ENCODE results near the gene SLC13A2.
"Not testable (repeated sequence)": the region's sequence is repeated elsewhere in the genome, so short reads cannot be mapped to it uniquely, and the experiment has no call there.

The SLC13A2 gene

DNA sequence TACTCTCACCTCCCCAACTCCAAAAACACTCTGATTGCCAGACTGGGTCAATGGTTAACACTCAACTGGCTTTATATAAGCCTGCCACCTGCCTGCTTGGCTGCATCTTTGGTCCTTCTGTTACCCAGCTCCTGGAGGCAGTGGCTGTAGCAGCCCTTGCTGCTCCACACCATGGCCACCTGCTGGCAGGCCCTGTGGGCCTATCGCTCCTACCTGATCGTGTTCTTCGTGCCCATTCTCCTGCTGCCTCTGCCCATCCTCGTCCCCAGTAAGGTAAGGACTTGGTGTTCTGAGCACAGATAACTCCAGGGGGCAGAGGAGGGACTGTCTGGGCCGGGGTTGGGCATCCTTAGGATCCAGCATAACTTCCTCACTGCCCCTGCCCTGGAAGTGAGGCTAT lies at the start of gene SLC13A2:
Gene SLC13A2 (plus strand): TSS at position 103 of the 400 bp plus-strand sequence. CDS start 69 bp downstream, at position 172.
- DNase-seq, result no peak

DNA sequence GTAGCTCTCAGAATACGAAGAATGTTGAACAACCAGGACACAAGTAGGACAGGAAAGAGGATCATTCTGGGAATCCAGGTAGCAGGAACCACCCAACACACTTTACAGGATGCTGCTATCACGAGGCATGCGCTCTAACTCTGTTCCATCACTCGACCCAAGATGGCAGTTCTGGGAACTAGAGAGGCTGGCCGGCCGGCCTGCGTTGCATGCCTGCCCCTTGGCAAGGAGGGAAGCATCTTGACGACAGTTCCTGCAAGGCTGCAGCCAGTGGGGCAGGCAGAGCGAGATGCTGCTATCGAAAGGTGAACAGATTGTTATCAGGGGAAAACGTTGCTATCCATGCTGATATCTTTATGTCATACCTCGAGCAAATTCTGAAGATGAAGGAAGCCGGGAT lies 48.2 kb upstream of the SLC13A2 start:
- no peak for DNase-seq

GRCh38 chr17:28426081-28426519 lies 47.3 kb upstream of the SLC13A2 start:
- DNase-seq, result no peak

GRCh38 chr17:28427371-28427770 lies 46.1 kb upstream of the SLC13A2 start:
- peak in 1 of 56 donors; percentile 6 for DNase-seq

GRCh38 chr17:28427982-28428381 lies 45.5 kb upstream of the SLC13A2 start:
- DNase-seq, result not testable (repeated sequence)

- DNase-seq, result no peak
Observed at GRCh38 chr17:28433721-28434120, 39.7 kb upstream of the SLC13A2 start.

GRCh38 chr17:28434326-28434725 lies 39.1 kb upstream of the SLC13A2 start:
- DNase-seq, result not testable (repeated sequence)

DNA sequence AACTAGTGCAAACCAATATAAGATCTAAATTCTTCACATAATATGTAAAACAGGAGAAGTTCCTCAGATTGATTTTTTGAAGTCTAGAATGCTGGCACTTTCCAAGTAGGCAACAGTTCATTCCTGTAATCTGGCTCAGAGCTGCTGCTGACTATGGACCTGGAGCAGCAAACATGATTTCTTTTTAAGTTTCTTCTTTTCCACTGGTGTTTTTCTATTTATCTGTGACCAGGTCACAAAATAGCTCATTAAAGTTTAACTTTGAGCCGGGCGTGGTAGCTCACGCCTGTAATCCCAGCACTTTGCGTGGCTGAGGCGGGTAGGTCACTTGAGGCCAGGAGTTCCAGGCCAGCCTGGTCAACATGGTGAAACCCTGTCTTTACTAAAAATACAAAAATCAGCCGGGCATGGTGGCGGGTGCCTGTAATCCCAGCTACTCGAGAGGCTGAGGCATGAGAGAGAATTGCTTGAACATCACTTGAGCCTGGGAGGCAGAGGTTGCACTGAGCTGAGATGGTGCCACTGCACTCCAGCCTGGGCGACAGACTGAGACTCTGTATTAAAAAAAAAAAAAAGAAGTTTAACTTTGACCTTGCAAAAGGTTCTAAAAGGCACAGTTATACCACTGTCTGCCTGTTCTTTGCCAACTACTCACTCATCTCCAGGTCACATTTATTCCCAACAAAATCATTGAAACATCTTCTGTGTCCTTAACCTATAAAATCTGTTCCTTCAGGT lies 29.4 kb upstream of the SLC13A2 start:
- DNase-seq, result no peak

- DNase-seq, result no peak
Observed at GRCh38 chr17:28446716-28447395, 26.6 kb upstream of the SLC13A2 start.

DNA sequence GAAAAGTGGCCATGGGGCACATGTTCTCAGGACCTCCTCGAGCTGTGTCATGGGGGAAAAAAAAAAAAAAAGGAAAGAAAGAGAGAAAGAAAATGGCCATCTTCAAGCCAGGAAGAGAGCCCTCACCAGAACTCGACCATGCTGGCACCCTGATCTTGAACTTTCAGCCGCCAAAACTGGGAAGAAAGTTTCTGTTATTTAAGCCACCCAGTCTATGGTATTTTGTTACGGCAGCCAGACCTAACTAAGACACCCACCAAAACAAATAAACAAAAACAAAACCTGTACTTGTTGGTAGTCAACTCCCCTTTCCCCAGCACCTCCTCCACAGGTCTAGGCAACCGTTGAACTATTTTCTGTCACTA lies 26.1 kb upstream of the SLC13A2 start:
- no peak for DNase-seq

DNA sequence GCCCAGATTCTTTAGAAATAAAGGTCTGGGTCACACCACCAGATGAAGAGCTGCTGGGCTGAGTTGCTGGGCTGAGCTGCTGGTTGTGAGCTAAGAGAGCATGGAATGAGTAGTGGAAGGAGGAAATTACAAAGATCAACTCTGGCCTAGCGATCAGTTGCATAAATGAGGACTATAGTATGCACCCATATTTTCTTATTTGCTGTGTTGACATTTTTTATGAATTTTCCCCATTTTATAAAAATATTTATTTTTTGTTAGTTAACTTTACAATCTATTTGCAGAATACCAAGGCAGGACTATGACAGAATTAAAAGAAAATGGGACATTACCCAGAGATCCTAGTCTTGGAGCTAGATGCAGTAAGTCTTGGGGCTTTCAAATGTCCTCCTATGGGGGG lies 23.6 kb upstream of the SLC13A2 start:
- no peak for DNase-seq

DNA sequence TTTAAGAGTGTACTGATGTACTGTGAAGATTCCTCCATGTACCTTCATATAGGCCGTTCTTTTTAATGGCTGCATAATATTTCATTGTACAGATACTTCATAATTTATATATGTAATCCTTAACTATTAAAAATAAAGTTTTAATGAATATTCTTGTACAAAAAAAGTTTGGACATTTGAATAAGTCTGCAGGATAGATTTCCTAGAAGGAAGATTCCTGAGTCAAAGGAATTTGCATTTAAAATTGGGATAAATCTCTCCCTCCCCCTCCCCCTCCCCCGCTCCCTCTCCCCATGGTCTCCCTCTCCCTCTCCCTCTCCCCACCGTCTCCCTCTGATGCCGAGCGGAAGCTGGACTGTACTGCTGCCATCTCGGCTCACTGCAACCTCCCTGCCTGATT lies 15.6 kb upstream of the SLC13A2 start:
- no peak for DNase-seq

DNA sequence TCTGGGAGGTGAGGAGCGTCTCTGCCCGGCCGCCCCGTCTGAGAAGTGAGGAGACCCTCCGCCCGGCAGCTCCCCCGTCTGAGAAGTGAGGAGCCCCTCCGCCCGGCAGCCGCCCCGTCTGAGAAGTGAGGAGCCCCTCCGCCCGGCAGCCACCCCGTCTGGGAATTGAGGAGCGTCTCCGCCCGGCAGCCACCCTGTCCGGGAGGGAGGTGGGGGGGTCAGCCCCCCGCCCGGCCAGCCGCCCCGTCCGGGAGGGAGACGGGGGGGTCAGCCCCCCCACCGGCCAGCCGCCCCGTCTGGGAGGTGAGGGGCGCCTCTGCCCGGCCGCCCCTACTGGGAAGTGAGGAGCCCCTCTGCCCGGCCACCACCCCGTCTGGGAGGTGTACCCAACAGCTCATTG lies 14.6 kb upstream of the SLC13A2 start:
- not testable (repeated sequence) for DNase-seq

GRCh38 chr17:28460901-28461300 lies 12.5 kb upstream of the SLC13A2 start:
- no peak for DNase-seq

- no peak for DNase-seq
Observed at GRCh38 chr17:28466001-28466400, 7.4 kb upstream of the SLC13A2 start.

GRCh38 chr17:28466521-28467048 lies 6.9 kb upstream of the SLC13A2 start:
- DNase-seq, result no peak

GRCh38 chr17:28467456-28468025 lies 5.9 kb upstream of the SLC13A2 start:
- no peak for DNase-seq

- DNase-seq, result not testable (repeated sequence)
Observed at GRCh38 chr17:28468033-28468735, 5.3 kb upstream of the SLC13A2 start.

DNA sequence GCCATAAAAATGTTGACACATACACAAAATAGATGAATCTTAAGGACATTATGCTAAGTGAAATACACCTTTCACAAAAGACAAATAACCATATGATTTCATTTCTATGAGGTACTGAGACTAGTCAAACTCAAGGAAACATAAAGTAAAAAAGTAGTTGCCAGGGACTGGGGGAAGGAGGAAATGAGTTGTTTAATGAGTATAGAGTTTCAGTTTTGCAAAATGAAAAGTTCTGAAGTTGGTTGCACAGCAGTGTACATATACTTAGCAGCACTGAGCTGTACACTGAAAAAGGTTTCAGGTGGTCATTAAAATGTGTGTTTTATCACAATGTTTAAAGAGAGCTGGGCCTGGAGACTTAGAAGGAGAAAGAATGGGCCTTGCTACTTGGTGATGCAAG lies 4.7 kb upstream of the SLC13A2 start:
- DNase-seq, result no peak

GRCh38 chr17:28469376-28469775 lies 4.1 kb upstream of the SLC13A2 start:
- DNase-seq, result no peak

- no peak for DNase-seq
Observed at GRCh38 chr17:28470266-28470913, 3.1 kb upstream of the SLC13A2 start.

Measured in amygdala (tissue), 56 donors.